Measurements from ENCODE around the gene ZCCHC8. TPM values are rescaled to one million over a fixed set of nuclear protein-coding genes. Genes with fewer than 3 reads are reported as not detected.
"Not testable (repeated sequence)": the region's sequence is repeated elsewhere in the genome, so short reads cannot be mapped to it uniquely, and the experiment has no call there.

Gene ZCCHC8
- polyA plus RNA-seq, 1 donor (not counting 4 experiments of a cell fraction or from before 2014, with no cell fraction given): 14.0 TPM

GRCh38 chr12:122491991-122492390 is 8.7 kb downstream of the ZCCHC8 start:
- H3K79me2 ChIP-seq (ENCODE audit: control insufficient read depth, insufficient read depth, low read length): peaks cover 11% of the 10 kb centered on the region
- no peak overlapping the region for H3K4me2 ChIP-seq (ENCODE audit: control insufficient read depth, extremely low read depth, insufficient read depth, low read depth, low read length)
- no peaks in the 10 kb centered on the region for H3K4me1 ChIP-seq (ENCODE audit: control insufficient read depth, extremely low read depth, insufficient read depth, low read length)
- no peaks in the 10 kb centered on the region for H3K27me3 ChIP-seq (ENCODE audit: control insufficient read depth, extremely low read depth, insufficient read depth, low read length)
- peaks cover 6 to 26% of the 10 kb centered on the region in 2 experiments for H3K36me3 ChIP-seq (ENCODE audit: control insufficient read depth in 2 of 2, extremely low read depth in 1 of 2, insufficient read depth in 2 of 2, low read length in 2 of 2)
- no peak overlapping the region for H2AFZ ChIP-seq (ENCODE audit: control insufficient read depth, low read length)
- no peak for FAIRE-seq
- H3K9me3 ChIP-seq (ENCODE audit: control insufficient read depth, low read depth, low read length): no peaks in the 10 kb centered on the region
- no peak overlapping the region for H3K27ac ChIP-seq (ENCODE audit: control insufficient read depth, insufficient read depth, low read length)
- dilution Hi-C loops (cut with MboI; ENCODE audit: extremely low pct_ligation_motif_present, low sequenced_read_pairs): no loop called here
- H4K20me1 ChIP-seq (ENCODE audit: control insufficient read depth, extremely low read depth, insufficient read depth, low read length): no peaks in the 10 kb centered on the region
- no peak overlapping the region for H3K9ac ChIP-seq (ENCODE audit: control insufficient read depth, extremely low read depth, insufficient read depth, low read length)
- H3K4me3 ChIP-seq (ENCODE audit: control insufficient read depth in 2 of 3, extremely low read depth in 1 of 3, insufficient read depth in 2 of 3, low read depth in 1 of 3, low read length in 3 of 3): no peak overlapping the region
- DNase-seq (ENCODE audit: low read depth, low spot score): no peak
- TF ChIP-seq EZH2 (IDR thresholded peaks at IDR 0.05; ENCODE audit: low read length) (no peak), CTCF (optimal IDR thresholded peaks at IDR 0.05 in 1 of 3, IDR thresholded peaks at IDR 0.05 in 1 of 3, conservative IDR thresholded peaks at IDR 0.05 in 1 of 3; ENCODE audit: extremely low read depth in 1 of 3, insufficient read depth in 2 of 3, low read length in 3 of 3) (no peak)
- no peaks in the 10 kb centered on the region for H3K9me1 ChIP-seq (ENCODE audit: control insufficient read depth, extremely low read depth, insufficient read depth, low read length)

- DNase-seq (ENCODE audit: low read depth, low spot score) (no peak), FAIRE-seq (no peak)
- dilution Hi-C loops (cut with MboI; ENCODE audit: extremely low pct_ligation_motif_present, low sequenced_read_pairs): no loop called here
- no peaks in the 10 kb centered on the region for H3K9me3 ChIP-seq (ENCODE audit: control insufficient read depth, low read depth, low read length)
- H2AFZ ChIP-seq (ENCODE audit: control insufficient read depth, low read length): no peak overlapping the region
- H3K36me3 ChIP-seq (ENCODE audit: control insufficient read depth in 2 of 2, extremely low read depth in 1 of 2, insufficient read depth in 2 of 2, low read length in 2 of 2): peaks cover 12 to 35% of the 10 kb centered on the region in 2 experiments
- no peaks in the 10 kb centered on the region for H3K27me3 ChIP-seq (ENCODE audit: control insufficient read depth, extremely low read depth, insufficient read depth, low read length)
- no peak for TF ChIP-seq EZH2 (IDR thresholded peaks at IDR 0.05; ENCODE audit: low read length)
- no peak for TF ChIP-seq CTCF (optimal IDR thresholded peaks at IDR 0.05 in 1 of 3, IDR thresholded peaks at IDR 0.05 in 1 of 3, conservative IDR thresholded peaks at IDR 0.05 in 1 of 3; ENCODE audit: extremely low read depth in 1 of 3, insufficient read depth in 2 of 3, low read length in 3 of 3)
- H3K27ac ChIP-seq (ENCODE audit: control insufficient read depth, insufficient read depth, low read length): no peak overlapping the region
- H3K9ac ChIP-seq (ENCODE audit: control insufficient read depth, extremely low read depth, insufficient read depth, low read length): no peak overlapping the region
- no peaks in the 10 kb centered on the region for H3K9me1 ChIP-seq (ENCODE audit: control insufficient read depth, extremely low read depth, insufficient read depth, low read length)
- no peak overlapping the region for H3K4me2 ChIP-seq (ENCODE audit: control insufficient read depth, extremely low read depth, insufficient read depth, low read depth, low read length)
- H3K4me3 ChIP-seq (ENCODE audit: control insufficient read depth in 2 of 3, extremely low read depth in 1 of 3, insufficient read depth in 2 of 3, low read depth in 1 of 3, low read length in 3 of 3): no peak overlapping the region
- no peaks in the 10 kb centered on the region for H4K20me1 ChIP-seq (ENCODE audit: control insufficient read depth, extremely low read depth, insufficient read depth, low read length)
- H3K4me1 ChIP-seq (ENCODE audit: control insufficient read depth, extremely low read depth, insufficient read depth, low read length): no peaks in the 10 kb centered on the region
- peaks cover 3% of the 10 kb centered on the region for H3K79me2 ChIP-seq (ENCODE audit: control insufficient read depth, insufficient read depth, low read length)
Observed at GRCh38 chr12:122489038-122489437, 11.7 kb downstream of the ZCCHC8 start.

- FAIRE-seq; H3K9me3 ChIP-seq (ENCODE audit: control insufficient read depth, low read depth, low read length); H3K9me1 ChIP-seq (ENCODE audit: control insufficient read depth, extremely low read depth, insufficient read depth, low read length); H4K20me1 ChIP-seq (ENCODE audit: control insufficient read depth, extremely low read depth, insufficient read depth, low read length); H3K27ac ChIP-seq (ENCODE audit: control insufficient read depth, insufficient read depth, low read length); H3K4me2 ChIP-seq (ENCODE audit: control insufficient read depth, extremely low read depth, insufficient read depth, low read depth, low read length); H2AFZ ChIP-seq (ENCODE audit: control insufficient read depth, low read length); H3K27me3 ChIP-seq (ENCODE audit: control insufficient read depth, extremely low read depth, insufficient read depth, low read length); H3K9ac ChIP-seq (ENCODE audit: control insufficient read depth, extremely low read depth, insufficient read depth, low read length); dilution Hi-C loops (cut with MboI; ENCODE audit: extremely low pct_ligation_motif_present, low sequenced_read_pairs); H3K4me1 ChIP-seq (ENCODE audit: control insufficient read depth, extremely low read depth, insufficient read depth, low read length); H3K79me2 ChIP-seq (ENCODE audit: control insufficient read depth, insufficient read depth, low read length); H3K4me3 ChIP-seq (ENCODE audit: control insufficient read depth in 2 of 3, extremely low read depth in 1 of 3, insufficient read depth in 2 of 3, low read depth in 1 of 3, low read length in 3 of 3); DNase-seq (ENCODE audit: low read depth, low spot score): not testable (repeated sequence)
- peaks cover 12 to 35% of the 10 kb centered on the region in 2 experiments for H3K36me3 ChIP-seq (ENCODE audit: control insufficient read depth in 2 of 2, extremely low read depth in 1 of 2, insufficient read depth in 2 of 2, low read length in 2 of 2)
Observed at GRCh38 chr12:122487807-122488206, 12.9 kb downstream of the ZCCHC8 start.
